GM12878 (cell line): ENCODE data around the gene FABP7. TPM values are rescaled to one million over a fixed set of nuclear protein-coding genes. Genes with fewer than 3 reads are reported as not detected.

ENCODE experiments used
- ATAC-seq: fragments of 200-7000 bp; cut with Tn5 transposase; 3 replicates; pipeline ENCODE4 v1.9.1; 2020; ENCODE audit warnings: mild to moderate bottlenecking, moderate library complexity
- BruUV-seq: library from RNA; stranded (reverse); fragments of 400-500 nt; replicated peaks from 2 replicates; lab custom pipeline; 2021; lab: Mats Ljungman, UMichigan
- CTCF ChIA-PET: fragments of 300-600 bp; sonication (Branson Sonifier 250); formaldehyde crosslinking; extraction: SDS; loops from one replicate; lab custom pipeline; 2021; ENCODE audit warnings: inconsistent platforms; lab: Yijun Ruan, JAX
- POLR2A ChIA-PET: fragments of 350-600 bp; formaldehyde crosslinking; extraction: SDS; loops from one replicate; lab custom pipeline; 2021; ENCODE audit warnings: inconsistent platforms; lab: Charles Lee
- RAD21 ChIA-PET: fragments of 300-600 bp; sonication (Branson Sonifier 250); formaldehyde crosslinking; loops from one replicate; lab custom pipeline; 2023; ENCODE audit warnings: antibody characterized with exemption; ENCODE audit not compliant: unreplicated experiment; lab: Charles Lee
- SMC1A ChIA-PET: fragments of 300-600 bp; sonication (Branson Sonifier 250); formaldehyde crosslinking; loops from one replicate; lab custom pipeline; 2023; ENCODE audit not compliant: unreplicated experiment, uncharacterized antibody; lab: Charles Lee
- DNase-seq: peaks from one replicate; pipeline ENCODE4 v3.0.0-alpha.2; 2011; ENCODE audit warnings: low read depth, low spot score
- FAIRE-seq: peaks from 3 replicates; lab custom pipeline; 2011; peaks lifted over from hg19 to GRCh38; lab: Jason Lieb, UNC
- H2AFZ ChIP-seq: 2 replicates; pipeline ENCODE4 v1.6.0; 2011; ENCODE audit warnings: low read depth, low read length, control low read depth; ENCODE audit not compliant: control insufficient read depth
- H3K27ac ChIP-seq: 2 replicates; pipeline ENCODE4 v1.5.1; 2011; ENCODE audit warnings: control low read depth; ENCODE audit not compliant: control insufficient read depth, insufficient read depth
- H3K27me3 ChIP-seq, 2 experiments: replicated peaks in 1 of 2; 2 replicates each; pipeline versions ENCODE4 v1.6.0 to v1.6.1; 2011; ENCODE audit warnings: low read length in 1 of 2; ENCODE audit not compliant: control insufficient read depth in 2 of 2, insufficient read depth in 2 of 2
- H3K36me3 ChIP-seq, 2 experiments: 2 replicates each; pipeline ENCODE4 v1.5.1; 2011; ENCODE audit warnings: low read length in 1 of 2; ENCODE audit not compliant: control insufficient read depth in 2 of 2, insufficient read depth in 2 of 2
- H3K4me1 ChIP-seq: 2 replicates; pipeline ENCODE4 v1.6.1; 2011; ENCODE audit warnings: mild to moderate bottlenecking, low read length, moderate library complexity, mixed read lengths; ENCODE audit not compliant: control insufficient read depth, insufficient read depth
- H3K4me2 ChIP-seq: 2 replicates; pipeline ENCODE4 v1.6.0; 2011; ENCODE audit warnings: control low read depth; ENCODE audit not compliant: control insufficient read depth, insufficient read depth
- H3K4me3 ChIP-seq: fragments of 200-600 bp; sonication (generic); 2 replicates; pipeline ENCODE4 v1.5.1; 2016
- H3K79me2 ChIP-seq: 2 replicates; pipeline ENCODE4 v1.6.0; 2011; ENCODE audit warnings: low read length; ENCODE audit not compliant: control insufficient read depth, insufficient read depth
- H3K9ac ChIP-seq: 2 replicates; pipeline ENCODE4 v1.8.0; 2011; ENCODE audit warnings: low read length, control low read depth, mixed read lengths; ENCODE audit not compliant: control insufficient read depth, insufficient read depth
- H3K9me3 ChIP-seq: replicated peaks from 3 replicates; pipeline ENCODE4 v1.5.1; 2011; ENCODE audit warnings: mild to moderate bottlenecking, low read length; ENCODE audit not compliant: control insufficient read depth, insufficient read depth
- H4K20me1 ChIP-seq: 2 replicates; pipeline ENCODE4 v1.6.0; 2011; ENCODE audit not compliant: control insufficient read depth, insufficient read depth
- ATF7 ChIP-seq: fragments of 450-650 bp; IDR thresholded peaks from 2 replicates; pipeline ENCODE4 v1.6.1; 2016; ENCODE audit warnings: low read depth, mild to moderate bottlenecking
- BCL11A ChIP-seq: IDR thresholded peaks from 2 replicates; pipeline ENCODE4 v1.6.1; 2011; ENCODE audit warnings: low read depth, low read length
- BCL3 ChIP-seq: IDR thresholded peaks from 2 replicates; pipeline ENCODE4 v1.6.1; 2011; ENCODE audit warnings: borderline replicate concordance, low read depth, mild to moderate bottlenecking, moderate library complexity, low read length; ENCODE audit not compliant: insufficient read depth, poor library complexity, severe bottlenecking
- CBFB ChIP-seq: IDR thresholded peaks from 2 replicates; pipeline ENCODE4 v1.6.1; 2016; ENCODE audit warnings: antibody characterized with exemption, low read depth
- ELK1 ChIP-seq: IDR thresholded peaks from 2 replicates; pipeline ENCODE4 v1.6.1; 2012; ENCODE audit warnings: low read depth, low read length, improper control_type of control experiment
- EP300 ChIP-seq, 2 experiments: fragments of 150-350 bp in 1 of 2; IDR thresholded peaks; 2 replicates each; pipeline ENCODE4 v1.6.1; 2011 to 2012; ENCODE audit warnings: low read depth in 2 of 2, low read length in 2 of 2, borderline replicate concordance in 1 of 2, improper control_type of control experiment in 1 of 2, inconsistent platforms in 1 of 2; ENCODE audit not compliant: control insufficient read depth in 1 of 2
- ESRRA ChIP-seq: IDR thresholded peaks from 2 replicates; pipeline ENCODE4 v1.6.1; 2012; ENCODE audit warnings: mild to moderate bottlenecking, low read length, improper control_type of control experiment
- FOXM1 ChIP-seq: IDR thresholded peaks from 2 replicates; pipeline ENCODE4 v1.6.1; 2012; ENCODE audit warnings: low read depth, mild to moderate bottlenecking, inconsistent platforms, low read length, moderate library complexity
- GABPA ChIP-seq: IDR thresholded peaks from 2 replicates; pipeline ENCODE4 v1.6.1; 2014; ENCODE audit warnings: antibody characterized with exemption, low read depth, mild to moderate bottlenecking, inconsistent platforms
- KDM1A ChIP-seq: fragments of 200-600 bp; sonication (generic); IDR thresholded peaks from 2 replicates; pipeline ENCODE4 v1.6.1; 2016; ENCODE audit warnings: borderline replicate concordance
- LARP7 ChIP-seq: fragments of 450-650 bp; IDR thresholded peaks from 2 replicates; pipeline ENCODE4 v1.6.1; 2017; ENCODE audit warnings: mild to moderate bottlenecking
- MTA3 ChIP-seq: IDR thresholded peaks from 2 replicates; pipeline ENCODE4 v1.6.1; 2012; ENCODE audit warnings: low read length, inconsistent platforms, borderline replicate concordance
- MYC ChIP-seq: IDR thresholded peaks from 2 replicates; pipeline ENCODE4 v1.6.1; 2011; ENCODE audit warnings: mild to moderate bottlenecking, low read length, moderate library complexity, inconsistent platforms; ENCODE audit not compliant: insufficient read depth, insufficient replicate concordance, insufficient read length, severe bottlenecking
- POLR2A ChIP-seq: IDR thresholded peaks from 2 replicates; pipeline ENCODE4 v1.6.1; 2011; ENCODE audit warnings: low read depth, mild to moderate bottlenecking, low read length
- POU2F2 ChIP-seq: IDR thresholded peaks from 3 replicates; pipeline ENCODE4 v1.6.1; 2011; ENCODE audit warnings: low read depth, mild to moderate bottlenecking, low read length, borderline replicate concordance
- SUZ12 ChIP-seq: fragments of 200-600 bp; sonication (generic); IDR thresholded peaks from one replicate; pipeline ENCODE4 v1.6.1; 2018; ENCODE audit warnings: antibody characterized with exemption, mild to moderate bottlenecking; ENCODE audit not compliant: unreplicated experiment
- ZBTB4 ChIP-seq: fragments of 450-650 bp; formaldehyde crosslinking; IDR thresholded peaks from 2 replicates; pipeline ENCODE4 v1.4.0; 2022; ENCODE audit warnings: mild to moderate bottlenecking, moderate library complexity
- ZSCAN29 ChIP-seq: fragments of 450-650 bp; IDR thresholded peaks from 2 replicates; pipeline ENCODE4 v1.6.1; 2017; ENCODE audit warnings: mild to moderate bottlenecking, moderate library complexity
- WGBS: methylation state at CpG from one replicate; pipeline ENCODE4 v1.1.6; 2016; ENCODE audit warnings: low lambda C conversion rate; ENCODE audit not compliant: insufficient replicate concordance, insufficient coverage; ENCODE audit errors: missing lambda C conversion rate; 5-methylcytosine and 5-hydroxymethylcytosine counted together
- in situ Hi-C: fragments of 300-500 bp; cut with MboI; formaldehyde crosslinking; loops from 9 replicates; pipeline ENCODE4 v1.14.3; 2018; ENCODE audit warnings: mixed read lengths
- intact Hi-C: fragments of 100-400 bp; cut with micrococcal nuclease; formaldehyde crosslinking; loops from one replicate; pipeline ENCODE4 v1.14.2; 2022; ENCODE audit not compliant: unreplicated experiment
- polyA plus RNA-seq, 11 experiments: library from polyadenylated mRNA; depleted of rRNA in 4 of 11; unstranded in 6 of 11; stranded (reverse) in 5 of 11; fragments of >200 nt; fragmentation: Nextera tagmentation in 4 of 11; fragmentation: Illumina TruSeq in 1 of 11; extraction: Ambion mirVana in 4 of 11; extraction: Trizol in 1 of 11; gene quantifications; 1 replicate in 1 of 11; 2 replicates in 10 of 11; pipeline versions ENCODE4 v1.2.1 to v1.2.3, GENCODE V29; 2011 to 2016; ENCODE audit warnings: inconsistent platforms in 2 of 11, missing spikeins in 2 of 11, low read depth in 1 of 11
- total RNA-seq, 4 experiments: library from RNA; depleted of rRNA in 3 of 4; stranded (reverse); fragments of >200 nt in 3 of 4; fragmentation: Illumina TruSeq in 1 of 4; extraction: Trizol in 1 of 4; gene quantifications; 2 replicates each; pipeline versions ENCODE4 v1.2.1 to v1.2.3, GENCODE V29; 2013 to 2021

The FABP7 gene
- total and polyA plus RNA-seq, 10 of the 15 experiments (the other 5 are each of a cell fraction or from before 2014, with no cell fraction given) = not detected

- Histone ChIP-seq H3K4me1 (0 out of 2 replicates have a peak, but pooled peaks cover 3% of the 10 kb centered on the region), H3K9me3 (no peaks in the 10 kb centered on the region), H3K27ac (no peak overlapping the region), H3K9ac (no peak overlapping the region), H2AFZ (no peak overlapping the region), H3K79me2 (no peaks in the 10 kb centered on the region), H3K27me3 (no peaks in the 10 kb centered on the region), H3K4me2 (no peak overlapping the region), H3K4me3 (no peak overlapping the region), H4K20me1 (no peaks in the 10 kb centered on the region), H3K36me3 (no peaks in the 10 kb centered on the region)
- ATAC-seq (no peak), FAIRE-seq (no peak), DNase-seq (no peak)
- ChIA-PET SMC1A (interaction anchor here (0.8 to 6.0 kb wide), 13 partner anchors 9 to 85 kb away, joined by 3 to 98 read pairs (median 5); partner anchors contain the start of gene SMPDL3A), CTCF (interaction anchor here (0.6 to 6.6 kb wide), 12 partner anchors 9 to 116 kb away, joined by 3 to 67 read pairs (median 4); partner anchors contain the start of gene SMPDL3A), RAD21 (interaction anchor here (0.7 to 6.3 kb wide), 6 partner anchors 21 to 85 kb away, joined by 3 to 57 read pairs (median 4); partner anchors contain the start of gene SMPDL3A), POLR2A (interaction anchor here (0.6 to 2.4 kb wide), 2 partner anchors 32 to 36 kb away, joined by 3 to 14 read pairs; partner anchors contain the start of gene SMPDL3A)
- intact Hi-C loops (no loop called here), in situ Hi-C loops (no loop called here)
- WGBS = 9% methylated on average over 5 of the region's 5 CpGs
- BruUV-seq = no TSS peak
- TF ChIP-seq MYC = no peak
- no peak for TF ChIP-seq GABPA
- TF ChIP-seq KDM1A = no peak
- no peak for TF ChIP-seq LARP7
- TF ChIP-seq MTA3 = no peak
- TF ChIP-seq BCL3 = no peak
- TF ChIP-seq ZBTB4 (CRISPR knock-in tag) = no peak
- TF ChIP-seq POLR2A = no peak
- TF ChIP-seq ZSCAN29 = no peak
- no peak for TF ChIP-seq ELK1
- TF ChIP-seq FOXM1 = no peak
- TF ChIP-seq EP300 (IDR thresholded peaks at IDR 0.05; ENCODE audit: borderline replicate concordance in 1 of 2, control insufficient read depth in 1 of 2, low read depth in 2 of 2, low read length in 2 of 2) = no peak
- TF ChIP-seq SUZ12 = no peak
- no peak for TF ChIP-seq CBFB
- TF ChIP-seq POU2F2 = no peak
- no peak for TF ChIP-seq BCL11A
- no peak for TF ChIP-seq ATF7
- no peak for TF ChIP-seq ESRRA
These were observed 25.8 kb upstream of the FABP7 start for GRCh38 chr6:122753688-122754056.
